ENCODE measurements around the gene SCAF11. TPM values are rescaled to one million over a fixed set of nuclear protein-coding genes. Genes with fewer than 3 reads are reported as not detected.

SCAF11 gene
- total RNA-seq, 1 donor, result 134 TPM

DNA sequence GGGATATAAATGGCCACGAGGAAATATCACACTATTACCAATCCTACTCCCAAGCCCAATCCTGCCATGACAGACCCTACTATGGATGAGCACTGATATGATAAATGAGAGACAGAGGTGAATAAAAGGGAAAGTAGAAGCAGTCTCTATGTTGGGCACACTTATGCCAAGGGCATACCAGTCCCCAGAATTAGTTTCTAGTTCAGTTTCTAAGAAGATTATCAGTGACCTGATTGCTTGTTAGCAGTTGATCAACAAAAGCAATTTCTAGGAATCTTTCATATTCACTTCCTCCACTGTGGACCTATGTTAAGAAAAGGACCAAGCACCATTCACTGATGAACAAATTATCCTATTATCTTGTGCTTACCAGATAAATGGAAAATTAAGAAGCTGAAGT, 20.0 kb downstream of the SCAF11 start:
- TF ChIP-seq, protein P1, sequence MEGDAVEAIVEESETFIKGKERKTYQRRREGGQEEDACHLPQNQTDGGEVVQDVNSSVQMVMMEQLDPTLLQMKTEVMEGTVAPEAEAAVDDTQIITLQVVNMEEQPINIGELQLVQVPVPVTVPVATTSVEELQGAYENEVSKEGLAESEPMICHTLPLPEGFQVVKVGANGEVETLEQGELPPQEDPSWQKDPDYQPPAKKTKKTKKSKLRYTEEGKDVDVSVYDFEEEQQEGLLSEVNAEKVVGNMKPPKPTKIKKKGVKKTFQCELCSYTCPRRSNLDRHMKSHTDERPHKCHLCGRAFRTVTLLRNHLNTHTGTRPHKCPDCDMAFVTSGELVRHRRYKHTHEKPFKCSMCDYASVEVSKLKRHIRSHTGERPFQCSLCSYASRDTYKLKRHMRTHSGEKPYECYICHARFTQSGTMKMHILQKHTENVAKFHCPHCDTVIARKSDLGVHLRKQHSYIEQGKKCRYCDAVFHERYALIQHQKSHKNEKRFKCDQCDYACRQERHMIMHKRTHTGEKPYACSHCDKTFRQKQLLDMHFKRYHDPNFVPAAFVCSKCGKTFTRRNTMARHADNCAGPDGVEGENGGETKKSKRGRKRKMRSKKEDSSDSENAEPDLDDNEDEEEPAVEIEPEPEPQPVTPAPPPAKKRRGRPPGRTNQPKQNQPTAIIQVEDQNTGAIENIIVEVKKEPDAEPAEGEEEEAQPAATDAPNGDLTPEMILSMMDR (IDR thresholded peaks at IDR 0.05; ENCODE audit: insufficient read depth, low read length), result no peak
- no peak overlapping the region for H3K4me3 ChIP-seq (ENCODE audit: low read depth, low read length)
- DNase-seq (ENCODE audit: low read depth), result no peak

GRCh38 chr12:45969084-45969483, 21.3 kb downstream of the SCAF11 start:
- DNase-seq (ENCODE audit: low read depth), result peak; percentile 43
- no peak overlapping the region for H3K4me3 ChIP-seq (ENCODE audit: low read depth, low read length)
- TF ChIP-seq, protein P1 (IDR thresholded peaks at IDR 0.05; ENCODE audit: insufficient read depth, low read length), result no peak

GRCh38 chr12:45966486-45966885, 23.9 kb downstream of the SCAF11 start:
- peak; percentile 82 for DNase-seq (ENCODE audit: low read depth)
- no peak overlapping the region for H3K4me3 ChIP-seq (ENCODE audit: low read depth, low read length)
- TF ChIP-seq, protein P1 (IDR thresholded peaks at IDR 0.05; ENCODE audit: insufficient read depth, low read length), result no peak

GRCh38 chr12:45962553-45963325, 27.6 kb downstream of the SCAF11 start:
- no peak for DNase-seq (ENCODE audit: low read depth)
- no peak overlapping the region for H3K4me3 ChIP-seq (ENCODE audit: low read depth, low read length)
- TF ChIP-seq, protein P1 (IDR thresholded peaks at IDR 0.05; ENCODE audit: insufficient read depth, low read length), result no peak

DNA sequence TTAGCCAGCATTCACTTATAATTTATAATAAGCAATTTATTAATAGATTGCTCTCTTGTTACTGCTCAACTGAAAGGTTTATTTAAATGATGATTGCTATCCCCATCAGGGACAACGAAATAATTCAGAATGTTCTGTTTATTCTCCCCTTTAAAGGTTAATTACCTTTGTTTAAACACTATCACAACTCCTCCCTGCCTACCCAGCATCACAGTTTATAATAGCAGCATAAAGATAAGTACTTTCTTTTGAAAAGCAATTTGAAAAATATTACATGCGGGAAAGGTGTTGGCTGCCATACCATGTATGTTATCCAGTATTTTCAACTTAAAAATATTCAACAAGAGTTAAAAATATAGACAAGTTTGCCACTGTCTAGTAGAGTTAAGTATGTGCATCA, 30.6 kb downstream of the SCAF11 start:
- no peak overlapping the region for H3K4me3 ChIP-seq (ENCODE audit: low read depth, low read length)
- no peak for DNase-seq (ENCODE audit: low read depth)
- TF ChIP-seq, protein P1 (IDR thresholded peaks at IDR 0.05; ENCODE audit: insufficient read depth, low read length), result no peak

- TF ChIP-seq, protein P1 (IDR thresholded peaks at IDR 0.05; ENCODE audit: insufficient read depth, low read length), result no peak
Measured at GRCh38 chr12:45959025-45959424, 31.3 kb downstream of the SCAF11 start.

DNA sequence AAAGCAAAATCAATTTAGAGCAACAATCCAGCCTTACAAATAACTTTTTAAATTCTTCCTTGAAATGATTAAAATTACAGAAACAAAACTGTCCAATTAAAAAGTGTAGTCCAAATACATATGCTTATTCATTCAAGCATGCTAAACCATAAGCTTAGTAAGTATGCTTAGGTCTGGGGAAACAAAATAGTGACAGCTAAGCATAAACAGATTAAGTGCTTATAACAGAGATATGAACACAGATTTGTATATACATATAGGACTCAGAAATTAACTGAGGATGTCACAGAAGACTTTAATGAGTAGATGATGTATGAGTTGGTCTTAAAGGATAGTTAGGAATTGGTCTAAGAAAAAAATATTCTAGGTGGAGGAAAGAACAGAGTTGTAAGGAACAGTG, 41.8 kb downstream of the SCAF11 start:
- TF ChIP-seq, protein P1 (IDR thresholded peaks at IDR 0.05; ENCODE audit: insufficient read depth, low read length), result no peak
- no peak overlapping the region for H3K4me3 ChIP-seq (ENCODE audit: low read depth, low read length)
- DNase-seq (ENCODE audit: low read depth), result no peak

More at GRCh38 chr12:45959025-45959424, 31.3 kb downstream of the SCAF11 start:
- no peak overlapping the region for H3K4me3 ChIP-seq (ENCODE audit: low read depth, low read length)
- no peak for DNase-seq (ENCODE audit: low read depth)

All from fibroblast of the aortic adventitia (primary cell).